ENCODE measurements around the gene GLRX2. TPM values are rescaled to one million over a fixed set of nuclear protein-coding genes. Genes with fewer than 3 reads are reported as not detected.

The GLRX2 gene
- total RNA-seq, 1 experiment from 2014 or later = 40.1 TPM

DNA sequence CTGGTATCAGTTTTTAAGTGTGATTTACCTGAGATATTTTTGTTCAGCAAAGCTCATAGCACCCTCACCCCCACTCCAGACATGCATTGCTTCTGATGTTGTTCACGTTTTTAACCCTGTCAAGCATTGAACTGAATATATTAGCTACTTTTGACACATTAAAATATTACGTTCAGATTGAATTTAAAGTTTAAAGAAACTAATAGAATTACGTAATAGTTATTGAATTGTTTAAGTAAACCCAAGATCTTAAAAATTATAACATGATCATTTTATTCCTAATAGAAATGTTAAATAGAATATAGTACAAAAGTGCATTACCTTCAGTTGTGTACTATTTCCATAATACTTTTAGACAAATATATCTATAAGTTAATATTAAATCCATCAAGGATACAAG is 18.9 kb downstream of the GLRX2 start:
- intact Hi-C loops (cut with micrococcal nuclease; ENCODE audit: unreplicated experiment) = no loop called here
- in situ Hi-C loops (cut with HindIII; ENCODE audit: low pct_unique_long_range_greater_than_20kb, low sequenced_read_pairs) = no loop called here
- Histone ChIP-seq H3K36me3 (ENCODE audit: control insufficient read depth, insufficient read depth, low read length) (peaks cover 44% of the 10 kb centered on the region), H3K4me3 (ENCODE audit: low read depth in 2 of 2, low read length in 2 of 2) (no peak overlapping the region), H3K27ac (ENCODE audit: low read length) (no peak overlapping the region), H3K4me1 (ENCODE audit: control insufficient read depth, insufficient read depth, low read length) (no peaks in the 10 kb centered on the region), H3K27me3 (ENCODE audit: control insufficient read depth, insufficient read depth, low read length) (no peaks in the 10 kb centered on the region), H3K9me3 (ENCODE audit: control insufficient read depth, insufficient read depth, low read depth, low read length) (no peaks in the 10 kb centered on the region)
- TF ChIP-seq TCF7L2 (IDR thresholded peaks at IDR 0.05; ENCODE audit: low read depth, low read length) = no peak
- no peak for TF ChIP-seq SIN3A (IDR thresholded peaks at IDR 0.05; ENCODE audit: borderline replicate concordance, insufficient read depth, low read depth, low read length)
- no peak for TF ChIP-seq POLR2AphosphoS5 (IDR thresholded peaks at IDR 0.05; ENCODE audit: low read depth, low read length)
- TF ChIP-seq, protein P1, sequence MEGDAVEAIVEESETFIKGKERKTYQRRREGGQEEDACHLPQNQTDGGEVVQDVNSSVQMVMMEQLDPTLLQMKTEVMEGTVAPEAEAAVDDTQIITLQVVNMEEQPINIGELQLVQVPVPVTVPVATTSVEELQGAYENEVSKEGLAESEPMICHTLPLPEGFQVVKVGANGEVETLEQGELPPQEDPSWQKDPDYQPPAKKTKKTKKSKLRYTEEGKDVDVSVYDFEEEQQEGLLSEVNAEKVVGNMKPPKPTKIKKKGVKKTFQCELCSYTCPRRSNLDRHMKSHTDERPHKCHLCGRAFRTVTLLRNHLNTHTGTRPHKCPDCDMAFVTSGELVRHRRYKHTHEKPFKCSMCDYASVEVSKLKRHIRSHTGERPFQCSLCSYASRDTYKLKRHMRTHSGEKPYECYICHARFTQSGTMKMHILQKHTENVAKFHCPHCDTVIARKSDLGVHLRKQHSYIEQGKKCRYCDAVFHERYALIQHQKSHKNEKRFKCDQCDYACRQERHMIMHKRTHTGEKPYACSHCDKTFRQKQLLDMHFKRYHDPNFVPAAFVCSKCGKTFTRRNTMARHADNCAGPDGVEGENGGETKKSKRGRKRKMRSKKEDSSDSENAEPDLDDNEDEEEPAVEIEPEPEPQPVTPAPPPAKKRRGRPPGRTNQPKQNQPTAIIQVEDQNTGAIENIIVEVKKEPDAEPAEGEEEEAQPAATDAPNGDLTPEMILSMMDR (IDR thresholded peaks at IDR 0.05) = no peak
- no peak for TF ChIP-seq REST (IDR thresholded peaks at IDR 0.05; ENCODE audit: insufficient read depth in 1 of 2, low read depth in 2 of 2, low read length in 1 of 2)
- BruUV-seq (replicated peaks) = no TSS peak
- ChIA-PET POLR2A (no interaction called here), CTCF (no interaction called here)
- ATAC-seq (no peak), DNase-seq (ENCODE audit: low read depth, low spot score) (no peak)

DNA sequence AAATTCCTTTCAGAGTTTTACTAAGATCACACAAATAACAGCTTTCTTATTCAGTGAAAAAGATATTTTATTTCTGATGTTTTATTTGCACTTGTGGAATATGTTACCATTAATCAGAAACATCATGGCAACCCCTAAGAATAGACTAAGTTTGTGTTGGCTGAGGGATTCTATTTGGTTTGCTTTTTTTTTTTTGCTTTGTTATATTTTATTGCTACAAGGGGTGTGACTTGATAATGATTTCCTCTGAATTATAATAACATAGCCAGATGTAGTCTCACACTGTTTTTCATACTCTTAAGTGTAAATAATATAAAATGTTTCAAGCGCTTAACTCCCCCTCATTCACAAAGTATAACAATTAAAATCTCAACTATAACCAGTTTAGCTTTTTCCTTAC is 20.0 kb downstream of the GLRX2 start:
- Histone ChIP-seq H3K9me3 (ENCODE audit: control insufficient read depth, insufficient read depth, low read depth, low read length) (no peaks in the 10 kb centered on the region), H3K4me3 (ENCODE audit: low read depth in 2 of 2, low read length in 2 of 2) (no peak overlapping the region), H3K36me3 (ENCODE audit: control insufficient read depth, insufficient read depth, low read length) (peaks cover 46% of the 10 kb centered on the region), H3K27ac (ENCODE audit: low read length) (no peak overlapping the region), H3K4me1 (ENCODE audit: control insufficient read depth, insufficient read depth, low read length) (no peaks in the 10 kb centered on the region), H3K27me3 (ENCODE audit: control insufficient read depth, insufficient read depth, low read length) (no peaks in the 10 kb centered on the region)
- ATAC-seq (no peak), DNase-seq (ENCODE audit: low read depth, low spot score) (no peak)
- in situ Hi-C loops (cut with HindIII; ENCODE audit: low pct_unique_long_range_greater_than_20kb, low sequenced_read_pairs) = no loop called here
- CTCF ChIA-PET = no interaction called here
- TF ChIP-seq SIN3A (IDR thresholded peaks at IDR 0.05; ENCODE audit: borderline replicate concordance, insufficient read depth, low read depth, low read length) (no peak), TCF7L2 (IDR thresholded peaks at IDR 0.05; ENCODE audit: low read depth, low read length) (no peak), POLR2AphosphoS5 (IDR thresholded peaks at IDR 0.05; ENCODE audit: low read depth, low read length) (no peak), REST (IDR thresholded peaks at IDR 0.05; ENCODE audit: insufficient read depth in 1 of 2, low read depth in 2 of 2, low read length in 1 of 2) (no peak)
- TF ChIP-seq, protein P1 (IDR thresholded peaks at IDR 0.05) = no peak
- BruUV-seq (replicated peaks) = no TSS peak
- POLR2A ChIA-PET = interaction anchor here (0.7 kb wide), 1 partner anchor 20 kb away, joined by 3 read pairs; the partner anchor contains the start of gene GLRX2
- intact Hi-C loops (cut with micrococcal nuclease; ENCODE audit: unreplicated experiment) = no loop called here
